ENCODE measurements around the gene ARSA.

ARSA gene

DNA sequence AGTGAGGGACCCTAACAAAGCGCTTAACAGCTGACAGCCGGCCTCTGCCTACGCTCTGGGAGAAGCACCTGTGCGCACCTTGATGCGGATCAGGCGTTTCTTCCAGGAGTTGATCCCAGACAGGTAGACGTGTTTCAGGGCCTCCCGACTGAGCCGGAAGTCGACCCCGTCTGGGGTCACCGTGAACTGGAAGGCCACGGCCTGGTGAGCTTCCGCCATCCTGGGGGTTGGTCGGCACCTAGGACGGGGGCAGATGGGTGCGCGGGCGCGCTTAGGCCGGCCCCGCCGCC is 50.3 kb downstream of the ARSA start:
- DNase-seq, result no peak

DNA sequence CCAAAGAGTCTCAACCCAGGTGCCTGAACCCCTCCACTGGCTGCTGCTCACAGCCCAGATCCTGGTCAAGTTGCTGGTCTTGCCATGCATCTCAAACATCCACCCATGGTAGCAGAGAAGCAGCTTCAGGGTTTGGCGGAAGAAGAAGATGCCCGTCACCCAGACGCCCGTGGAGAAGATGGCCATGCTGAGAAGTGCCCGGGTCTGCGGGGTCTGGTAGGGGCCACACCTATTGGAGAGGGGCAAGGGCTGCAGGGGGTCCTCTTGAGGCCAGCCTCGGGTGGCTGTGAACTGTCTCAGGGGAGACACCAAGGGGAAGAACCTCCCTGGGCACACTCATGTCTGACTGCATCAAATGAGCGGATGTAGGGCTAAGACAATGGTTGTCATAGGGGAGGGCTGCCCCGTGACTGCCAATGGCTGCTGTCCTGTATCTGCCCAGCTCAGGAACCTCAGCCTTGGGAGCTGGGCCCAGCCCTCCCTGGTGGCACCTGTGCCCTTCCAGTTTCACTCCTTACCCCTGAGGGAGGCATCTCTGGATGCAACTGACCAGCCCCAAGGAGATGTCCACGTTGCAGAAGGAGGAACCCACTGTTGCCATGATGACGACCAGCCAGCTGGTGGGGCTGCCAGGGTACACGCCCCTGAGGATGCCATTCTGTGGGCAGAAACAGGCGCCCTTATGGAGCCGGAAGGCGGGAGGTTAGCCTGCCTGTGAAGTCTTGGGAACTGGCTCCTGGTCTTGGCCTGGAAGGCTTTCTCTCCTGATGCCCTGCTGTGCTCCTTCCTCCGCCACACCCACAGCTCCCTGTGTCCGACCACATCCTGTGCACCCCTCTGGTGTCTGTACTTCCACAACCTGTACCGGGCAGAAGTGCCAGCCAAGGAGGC is 50.9 kb downstream of the ARSA start:
- DNase-seq, result no peak

DNA sequence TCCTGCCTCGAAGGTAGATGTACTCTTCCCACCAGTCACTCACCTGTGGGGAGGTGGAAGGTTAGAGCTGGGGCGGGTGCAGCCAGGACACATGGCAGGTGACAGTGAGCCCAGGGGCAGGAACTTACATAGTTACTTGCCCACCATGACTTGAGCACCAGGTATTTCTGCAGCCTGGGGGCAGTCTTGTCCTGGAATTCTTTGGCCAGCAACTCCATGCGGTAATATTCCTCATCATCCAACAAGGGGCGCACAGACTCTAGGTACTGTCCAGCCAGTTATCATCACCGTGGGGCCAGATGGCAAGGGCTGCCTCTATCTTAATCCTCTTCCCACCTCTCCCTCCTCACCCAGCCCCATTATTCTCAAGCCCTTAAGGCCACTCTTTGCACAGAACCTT is 51.9 kb downstream of the ARSA start:
- no peak for DNase-seq

DNA sequence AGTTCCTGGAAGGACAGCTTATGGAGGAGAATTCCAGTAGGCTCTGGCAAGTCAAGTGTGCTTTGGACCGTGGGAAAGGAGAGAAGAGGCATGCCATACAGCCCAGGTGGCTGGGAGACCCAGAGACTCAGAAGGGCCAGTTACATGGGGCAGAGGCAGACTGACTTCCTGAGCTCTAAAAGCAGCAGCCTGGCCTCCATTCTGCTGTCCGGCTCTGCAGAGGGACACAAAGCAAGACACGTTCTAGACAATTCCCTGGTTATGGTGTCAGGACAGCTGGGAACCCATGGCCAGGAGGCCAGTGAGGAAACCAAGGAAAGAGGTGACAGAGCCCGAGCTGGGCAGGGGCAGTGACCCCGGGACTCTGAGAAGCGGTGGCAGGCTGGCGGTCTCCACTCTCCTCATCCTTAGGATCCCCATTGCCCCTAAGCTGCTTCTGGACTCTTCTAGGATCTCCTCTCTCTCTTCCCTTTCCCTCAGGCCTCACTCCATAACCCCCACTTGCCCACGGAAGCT is 52.5 kb downstream of the ARSA start:
- DNase-seq, result no peak
